ENCODE results near the gene UGGT2.
"Not testable (repeated sequence)": the region's sequence is repeated elsewhere in the genome, so short reads cannot be mapped to it uniquely, and the experiment has no call there.

Gene UGGT2

DNA sequence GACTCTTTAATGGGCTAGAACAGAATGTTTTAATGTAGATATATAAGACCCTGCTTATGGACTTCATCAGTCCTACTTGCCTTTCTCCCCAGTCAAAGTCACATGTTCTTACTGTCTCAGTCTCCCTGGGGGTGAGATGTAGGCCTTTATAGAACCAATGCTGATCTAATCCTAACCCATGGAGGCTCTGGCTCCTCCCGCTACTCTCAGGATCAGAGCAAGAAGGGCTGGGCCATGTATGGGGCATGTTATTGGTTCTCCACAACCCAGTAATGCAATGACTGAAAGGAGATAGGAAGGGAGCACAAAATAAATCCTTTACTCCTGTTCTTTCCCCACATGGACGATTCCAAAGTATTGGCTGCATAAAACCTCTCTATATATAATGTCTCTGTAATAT, 82.3 kb downstream of the UGGT2 start:
- DNase-seq = no peak

- no peak for DNase-seq
These were observed 84.3 kb downstream of the UGGT2 start for GRCh38 chr13:95968906-95969305.

GRCh38 chr13:95957331-95957730, 95.9 kb downstream of the UGGT2 start:
- no peak for DNase-seq

DNA sequence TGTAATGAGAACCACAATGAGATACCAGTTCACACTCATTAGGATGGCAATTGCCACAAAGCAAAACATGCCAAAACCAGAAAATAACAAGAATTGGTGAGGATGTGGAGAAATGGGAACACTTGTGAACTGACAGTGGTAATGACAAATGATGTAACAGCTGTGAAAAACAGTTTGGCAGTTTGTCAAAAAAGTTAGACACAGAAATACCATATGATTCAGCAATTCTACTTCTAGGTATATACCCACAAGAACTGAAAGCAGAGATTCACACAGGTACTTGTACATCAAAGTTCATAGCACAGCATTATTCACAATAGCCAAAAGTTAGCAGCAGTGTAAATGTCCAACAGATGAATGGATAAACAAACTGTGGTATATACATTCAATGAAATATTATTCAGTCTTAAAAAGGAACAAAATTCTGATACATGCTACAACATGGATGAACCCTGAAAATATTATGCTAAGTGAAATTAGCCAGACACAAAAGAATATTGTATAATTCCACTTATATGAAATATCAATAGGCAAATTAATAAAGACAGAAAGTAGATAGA, 96.5 kb downstream of the UGGT2 start:
- no peak for DNase-seq

GRCh38 chr13:95955719-95956118, 97.5 kb downstream of the UGGT2 start:
- DNase-seq = no peak

- no peak for DNase-seq
These were observed 97.9 kb downstream of the UGGT2 start for GRCh38 chr13:95955255-95955654.

GRCh38 chr13:95954266-95954665, 98.9 kb downstream of the UGGT2 start:
- no peak for DNase-seq

DNA sequence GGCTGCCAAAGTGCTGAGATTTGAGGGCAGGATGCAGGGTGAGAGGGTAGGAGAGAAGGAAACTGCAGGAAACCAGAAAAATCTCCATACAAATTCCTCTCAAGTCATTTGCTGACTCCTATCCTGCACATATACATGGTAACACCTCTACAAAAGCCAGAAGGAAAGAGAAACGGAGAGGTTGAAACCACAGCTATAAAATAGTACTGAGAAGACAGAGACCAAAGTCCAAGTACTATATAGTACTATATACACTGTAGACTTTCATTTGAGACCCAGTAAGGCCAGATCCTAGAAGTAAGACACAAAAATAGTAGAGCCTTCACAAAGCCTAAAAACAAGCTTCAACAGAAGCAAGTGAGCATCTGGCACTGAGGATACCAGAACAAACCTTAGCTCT, 103.1 kb downstream of the UGGT2 start:
- DNase-seq = no peak

DNA sequence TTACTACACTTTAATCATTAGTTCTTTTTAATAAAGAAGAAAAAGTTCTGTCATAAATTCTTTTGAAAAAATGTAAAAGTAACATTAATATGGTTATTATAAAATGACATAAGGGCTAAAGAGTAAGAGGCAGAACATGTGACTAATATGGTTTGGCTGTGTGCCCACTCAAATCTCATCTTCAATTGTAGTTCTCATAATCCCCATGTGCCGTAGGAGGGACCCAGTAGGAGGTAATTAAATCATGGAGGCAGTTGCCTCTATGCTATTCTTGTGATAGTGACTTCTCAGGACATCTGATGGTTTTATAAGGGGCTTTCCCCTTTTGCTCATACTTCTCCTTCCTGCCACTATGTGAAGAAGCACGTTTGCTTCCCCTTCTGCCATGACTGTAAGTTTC, 104.5 kb downstream of the UGGT2 start:
- no peak for DNase-seq

DNA sequence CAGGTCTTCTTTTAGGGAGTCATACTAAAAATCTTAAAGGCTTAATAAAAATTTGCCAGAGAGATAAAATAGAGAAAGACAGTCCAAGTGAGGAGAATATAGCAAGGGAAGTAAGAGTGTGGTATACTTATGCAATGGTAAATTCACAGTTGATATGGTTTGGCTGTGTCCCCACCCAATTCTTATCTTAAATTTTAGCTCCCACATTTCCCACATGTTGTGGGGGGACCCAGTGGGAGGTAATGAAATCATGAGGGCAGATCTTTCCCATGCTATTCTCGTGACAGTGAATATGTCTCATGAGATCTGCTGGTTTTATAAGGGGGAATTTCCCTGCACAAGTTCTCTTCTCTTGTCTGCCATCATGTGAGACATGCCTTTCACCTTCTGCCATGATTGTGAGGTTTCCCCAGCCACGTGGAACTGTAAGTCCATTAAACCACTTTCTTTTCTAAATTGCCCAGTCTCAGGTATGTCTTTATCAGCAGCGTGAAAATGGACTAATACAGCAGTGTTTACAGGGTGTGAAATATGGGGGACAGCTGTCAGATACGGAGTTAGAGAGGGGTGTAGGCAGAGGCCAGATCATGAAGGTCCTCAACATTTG, 115.4 kb downstream of the UGGT2 start:
- no peak for DNase-seq

DNA sequence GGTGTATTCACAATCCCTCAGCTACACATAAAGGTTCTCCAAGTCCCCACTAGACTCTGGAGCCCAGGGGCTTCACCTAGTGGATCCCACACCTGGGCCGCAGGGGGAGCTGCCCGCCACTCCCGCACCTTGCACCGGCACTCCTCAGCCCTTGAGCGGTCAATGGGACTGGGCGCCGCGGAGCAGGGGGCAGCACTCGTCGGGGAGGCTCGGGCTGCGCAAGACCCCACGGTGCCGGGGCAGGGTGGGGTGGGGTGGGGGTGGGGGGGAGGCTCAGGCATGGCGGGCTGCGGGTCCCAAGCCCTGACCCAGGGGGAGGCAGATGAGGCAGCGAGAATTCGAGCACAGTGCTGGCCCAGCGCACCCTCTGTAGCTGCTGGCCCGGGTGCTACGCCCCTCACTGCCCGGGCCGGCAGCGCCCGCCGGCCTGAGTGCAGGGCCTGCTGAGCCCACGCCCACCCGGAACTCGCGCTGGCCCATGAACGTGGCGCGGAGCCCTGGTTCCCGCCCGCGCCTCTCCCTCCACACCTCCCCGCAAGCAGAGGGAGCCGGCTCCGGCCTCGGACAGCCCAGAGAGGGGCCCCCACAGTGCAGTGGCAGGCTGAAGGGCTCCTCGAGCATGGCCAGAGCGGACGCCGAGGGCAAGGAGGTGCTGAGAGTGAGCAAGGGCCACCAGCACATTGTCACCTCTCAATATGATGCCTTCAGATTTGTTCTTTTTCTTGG, 121.7 kb downstream of the UGGT2 start:
- DNase-seq = no peak

- no peak for DNase-seq
These were observed 123.8 kb downstream of the UGGT2 start for GRCh38 chr13:95929430-95929829.

DNA sequence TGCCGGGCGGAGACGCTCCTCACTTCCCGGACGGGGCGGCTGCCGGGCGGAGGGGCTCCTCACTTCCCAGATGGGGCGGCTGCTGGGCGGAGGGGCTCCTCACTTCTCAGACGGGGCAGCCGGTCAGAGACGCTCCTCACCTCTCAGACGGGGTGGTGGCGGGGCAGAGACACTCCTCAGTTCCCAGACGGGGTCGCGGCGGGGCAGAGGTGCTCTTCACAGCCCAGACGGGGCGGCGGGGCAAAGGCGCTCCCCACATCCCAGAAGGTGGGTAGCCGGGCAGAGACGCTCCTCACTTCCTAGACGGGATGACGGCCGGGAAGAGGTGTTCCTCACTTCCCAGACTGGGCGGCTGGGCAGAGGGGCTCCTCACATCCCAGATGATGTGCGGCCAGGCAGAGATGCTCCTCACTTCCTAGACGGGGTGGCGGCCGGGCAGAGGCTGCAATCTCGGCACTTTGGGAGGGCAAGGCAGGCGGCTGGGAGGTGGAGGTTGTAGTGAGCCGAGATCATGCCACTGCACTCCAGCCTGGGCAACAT, 124.8 kb downstream of the UGGT2 start:
- not testable (repeated sequence) for DNase-seq

GRCh38 chr13:95926231-95926630, 127.0 kb downstream of the UGGT2 start:
- no peak for DNase-seq

GRCh38 chr13:95924389-95924994, 128.7 kb downstream of the UGGT2 start:
- DNase-seq = peak in 1 of 2 experiments; percentile 23

DNA sequence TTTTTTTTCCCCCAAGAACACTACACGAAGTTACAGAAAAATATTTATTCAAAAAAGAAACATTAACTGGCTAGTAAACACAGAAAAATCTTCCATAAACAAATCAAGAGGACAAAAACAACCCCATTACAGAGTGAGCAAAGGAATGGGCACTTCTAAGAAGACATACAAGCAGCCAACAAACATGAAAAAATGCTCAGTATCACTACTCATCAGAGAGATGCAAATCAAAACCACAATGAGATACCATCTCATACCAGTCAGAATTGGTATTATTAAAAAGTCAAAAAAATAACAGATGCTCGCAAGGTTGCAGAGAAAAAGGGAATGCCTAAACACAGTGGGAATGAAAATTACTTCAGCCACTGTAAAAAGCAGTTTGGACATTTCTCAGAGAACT, 131.7 kb downstream of the UGGT2 start:
- no peak for DNase-seq

- DNase-seq = no peak
These were observed 132.7 kb downstream of the UGGT2 start for GRCh38 chr13:95920485-95920884.

DNA sequence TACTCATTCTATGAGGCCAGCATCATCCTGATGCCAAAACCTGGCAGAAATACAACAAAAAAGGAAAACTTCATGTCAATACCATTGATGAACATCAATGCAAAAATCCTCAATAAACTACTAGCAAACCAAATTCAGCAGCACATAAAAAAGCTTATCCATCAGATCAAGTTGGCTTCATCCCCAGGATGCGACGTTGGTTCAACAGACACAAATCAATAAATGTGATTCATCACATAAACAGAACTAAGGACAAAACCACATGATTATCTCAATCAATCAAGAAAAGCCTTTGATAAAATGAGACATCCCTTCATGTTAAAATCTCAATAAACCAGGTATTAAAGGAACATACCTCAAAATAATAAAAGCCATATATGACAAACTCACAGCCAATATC, 134.3 kb downstream of the UGGT2 start:
- DNase-seq = no peak

DNA sequence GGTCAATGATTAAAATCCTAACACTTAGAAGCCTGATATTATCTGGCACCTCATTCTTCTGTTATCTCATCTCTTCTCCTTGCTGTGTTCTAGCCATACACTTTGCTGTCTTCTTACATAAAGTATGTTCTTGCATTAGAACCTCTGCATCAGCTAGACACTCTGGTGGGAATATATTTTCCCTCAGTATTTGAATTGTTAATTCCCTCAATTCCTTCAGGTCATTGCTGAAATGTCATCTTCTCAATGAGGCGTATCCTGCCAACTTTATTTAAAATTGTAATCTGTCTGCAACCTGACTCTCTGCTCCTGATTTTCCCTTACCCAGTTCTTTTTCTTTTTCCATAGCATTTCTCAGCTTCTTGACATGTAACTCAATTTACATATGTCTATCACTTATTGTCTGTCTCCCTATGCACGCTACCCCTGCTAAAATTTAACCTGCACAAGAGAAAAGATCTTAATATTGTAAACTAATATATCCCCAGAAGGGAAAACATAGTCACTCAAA, 138.2 kb downstream of the UGGT2 start:
- DNase-seq = no peak

DNA sequence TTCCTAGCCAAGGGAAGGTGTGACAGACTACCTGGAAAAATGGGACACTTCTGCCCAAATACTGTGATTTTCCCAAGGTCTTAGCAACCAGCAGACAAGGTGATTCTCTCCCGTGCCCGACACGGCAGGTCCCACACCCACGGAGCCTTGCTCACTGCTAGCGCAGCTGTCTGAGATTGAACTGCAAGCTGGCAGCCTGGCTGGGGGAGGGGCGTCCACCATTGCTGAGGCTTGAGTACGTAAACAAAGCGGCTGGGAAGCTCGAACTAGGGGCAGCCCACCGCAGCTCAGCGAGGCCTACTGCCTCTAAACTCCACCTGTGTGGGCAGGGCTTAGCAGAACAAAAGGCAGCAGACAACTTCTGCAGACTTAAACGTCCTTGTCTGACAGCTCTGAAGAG, 146.2 kb downstream of the UGGT2 start:
- DNase-seq = no peak

DNA sequence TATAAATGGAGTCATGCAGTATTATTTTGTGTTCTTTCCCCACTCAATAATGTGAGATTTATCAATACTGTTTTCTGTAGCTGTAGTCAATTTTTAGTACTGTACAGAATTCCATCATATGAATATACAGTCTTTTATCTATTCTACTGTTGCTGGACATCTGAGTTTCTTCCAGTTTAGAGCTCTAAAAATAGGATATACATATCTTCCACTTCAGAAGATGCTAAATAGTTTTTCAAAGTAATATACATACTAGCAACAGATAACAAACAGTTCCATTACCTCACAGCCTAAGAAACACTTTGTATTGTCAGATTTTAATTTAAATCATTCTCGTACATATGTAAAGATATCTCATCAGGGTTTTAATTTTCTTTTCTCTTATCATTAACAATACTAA, 149.6 kb downstream of the UGGT2 start:
- no peak for DNase-seq

DNA sequence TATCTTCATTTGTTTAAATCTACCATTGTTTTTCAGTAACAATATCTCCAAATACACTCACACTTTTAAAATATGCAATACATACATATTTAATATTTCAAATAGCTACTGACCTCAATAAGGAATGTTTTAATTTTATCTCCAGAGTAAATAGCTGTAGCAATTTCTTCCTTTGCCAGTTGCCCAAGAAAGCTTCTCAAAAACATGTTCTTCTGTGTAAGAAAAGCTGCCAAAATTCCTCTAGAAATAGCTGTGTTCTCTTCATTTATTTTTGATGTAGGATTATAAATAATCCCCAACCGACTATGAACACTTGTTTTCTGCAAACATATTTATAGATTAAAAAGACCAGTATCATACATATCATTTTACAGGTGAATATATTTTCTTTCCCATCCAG, 150.5 kb downstream of the UGGT2 start:
- no peak for DNase-seq

GRCh38 chr13:95898256-95898655, 154.9 kb downstream of the UGGT2 start:
- no peak for DNase-seq

DNA sequence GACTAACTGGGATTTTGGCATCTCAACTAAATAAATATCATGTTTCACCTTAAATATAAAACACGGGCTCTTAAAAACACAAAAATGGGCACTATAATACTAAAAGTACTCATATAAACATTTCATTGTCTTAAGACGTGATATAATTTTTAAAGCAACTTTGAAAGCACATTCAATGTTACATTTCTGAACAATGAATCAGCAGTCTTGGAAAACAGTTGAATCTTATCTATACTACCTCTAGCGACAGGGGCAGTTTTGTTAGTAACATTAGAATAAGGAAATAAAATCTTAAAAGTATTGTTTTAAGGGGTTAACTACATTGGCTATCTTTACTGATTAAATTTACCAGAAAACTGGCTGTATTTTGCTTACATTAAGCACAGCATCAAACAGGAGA, 156.9 kb downstream of the UGGT2 start:
- DNase-seq = no peak
